RWPE1 (cell line): Measurements from ENCODE around the gene SERPINB11.

Source experiments
- CTCF ChIA-PET: fragments of 350-600 bp; sonication (Branson Sonifier 250); formaldehyde crosslinking; extraction: SDS; loops from one replicate; lab custom pipeline; 2021; lab: Yijun Ruan, JAX
- POLR2A ChIA-PET: fragments of 400-600 bp; formaldehyde crosslinking; extraction: SDS; loops from one replicate; lab custom pipeline; 2020; ENCODE audit warnings: antibody characterized with exemption; ENCODE audit not compliant: low non-redundant PET; lab: Yijun Ruan, JAX
- DNase-seq: peaks from one replicate; pipeline ENCODE4 v3.0.0; 2012; ENCODE audit warnings: low spot score
- H3K27ac ChIP-seq: fragments of 450-650 bp; 2 replicates; pipeline ENCODE4 v1.5.1; 2017
- TF ChIP-seq, protein P1 (sequence below): fragments of 450-650 bp; conservative IDR thresholded peaks from 2 replicates; pipeline ENCODE4 v1.5.1; 2017; ENCODE audit warnings: low read depth, mild to moderate bottlenecking

Gene SERPINB11

GRCh38 chr18:63689064-63689463 lies 13.7 kb upstream of the SERPINB11 start:
- CTCF ChIA-PET: no interaction called here
- TF ChIP-seq, protein P1, sequence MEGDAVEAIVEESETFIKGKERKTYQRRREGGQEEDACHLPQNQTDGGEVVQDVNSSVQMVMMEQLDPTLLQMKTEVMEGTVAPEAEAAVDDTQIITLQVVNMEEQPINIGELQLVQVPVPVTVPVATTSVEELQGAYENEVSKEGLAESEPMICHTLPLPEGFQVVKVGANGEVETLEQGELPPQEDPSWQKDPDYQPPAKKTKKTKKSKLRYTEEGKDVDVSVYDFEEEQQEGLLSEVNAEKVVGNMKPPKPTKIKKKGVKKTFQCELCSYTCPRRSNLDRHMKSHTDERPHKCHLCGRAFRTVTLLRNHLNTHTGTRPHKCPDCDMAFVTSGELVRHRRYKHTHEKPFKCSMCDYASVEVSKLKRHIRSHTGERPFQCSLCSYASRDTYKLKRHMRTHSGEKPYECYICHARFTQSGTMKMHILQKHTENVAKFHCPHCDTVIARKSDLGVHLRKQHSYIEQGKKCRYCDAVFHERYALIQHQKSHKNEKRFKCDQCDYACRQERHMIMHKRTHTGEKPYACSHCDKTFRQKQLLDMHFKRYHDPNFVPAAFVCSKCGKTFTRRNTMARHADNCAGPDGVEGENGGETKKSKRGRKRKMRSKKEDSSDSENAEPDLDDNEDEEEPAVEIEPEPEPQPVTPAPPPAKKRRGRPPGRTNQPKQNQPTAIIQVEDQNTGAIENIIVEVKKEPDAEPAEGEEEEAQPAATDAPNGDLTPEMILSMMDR: no peak

GRCh38 chr18:63697097-63697660 lies 5.6 kb upstream of the SERPINB11 start:
- DNase-seq: no peak
- POLR2A ChIA-PET: no interaction called here
- CTCF ChIA-PET: no interaction called here
- TF ChIP-seq, protein P1: no peak
- H3K27ac ChIP-seq: no peak overlapping the region

More at GRCh38 chr18:63689064-63689463, 13.7 kb upstream of the SERPINB11 start:
- DNase-seq: no peak
- H3K27ac ChIP-seq: no peak overlapping the region
- POLR2A ChIA-PET: no interaction called here

GRCh38 chr18:63700501-63700900 lies 2.3 kb upstream of the SERPINB11 start:
- no peak for DNase-seq
- TF ChIP-seq, protein P1: no peak
- no peak overlapping the region for H3K27ac ChIP-seq
- CTCF ChIA-PET: no interaction called here
- POLR2A ChIA-PET: no interaction called here

- ChIA-PET CTCF (no interaction called here), POLR2A (no interaction called here)
- no peak overlapping the region for H3K27ac ChIP-seq
- TF ChIP-seq, protein P1: no peak
- DNase-seq: no peak
These were observed 808 bp upstream of the SERPINB11 start for GRCh38 chr18:63701952-63702351.

GRCh38 chr18:63705401-63705800 lies 2.6 kb downstream of the SERPINB11 start:
- TF ChIP-seq, protein P1: no peak
- ChIA-PET CTCF (interaction anchor here (0.5 kb wide), 1 partner anchor 179 kb away, joined by 3 read pairs; no protein-coding TSS in a partner anchor), POLR2A (no interaction called here)
- no peak for DNase-seq
- no peak overlapping the region for H3K27ac ChIP-seq

GRCh38 chr18:63707816-63708215 lies 5.1 kb downstream of the SERPINB11 start:
- TF ChIP-seq, protein P1: no peak
- CTCF ChIA-PET: no interaction called here
- no peak overlapping the region for H3K27ac ChIP-seq
- no peak for DNase-seq
- POLR2A ChIA-PET: no interaction called here
